ENCODE data around the gene F5.
A peak's percentile ranks its signal among the peaks of the same experiment; 100 is the strongest.

The F5 gene

DNA sequence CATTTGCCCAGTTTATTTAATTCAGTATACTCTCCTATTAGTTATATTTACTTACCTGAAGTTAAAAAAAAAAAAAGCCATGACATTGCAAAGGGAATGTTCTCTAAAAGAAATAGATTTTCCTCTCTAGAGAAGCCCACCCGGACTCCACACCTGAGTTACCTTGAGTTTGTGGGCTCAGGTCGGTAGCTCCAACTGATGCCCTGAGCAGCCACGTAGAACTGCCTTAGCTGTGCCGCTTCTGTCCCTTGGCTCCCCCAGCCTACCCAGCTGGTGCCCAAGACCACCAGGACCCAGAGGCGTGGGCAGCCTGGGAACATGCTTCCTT is 250 bp downstream of the F5 start:
- no peak for DNase-seq

- DNase-seq, result peak; percentile 63
Measured at GRCh38 chr1:169585181-169585580, 1.1 kb downstream of the F5 start.

DNA sequence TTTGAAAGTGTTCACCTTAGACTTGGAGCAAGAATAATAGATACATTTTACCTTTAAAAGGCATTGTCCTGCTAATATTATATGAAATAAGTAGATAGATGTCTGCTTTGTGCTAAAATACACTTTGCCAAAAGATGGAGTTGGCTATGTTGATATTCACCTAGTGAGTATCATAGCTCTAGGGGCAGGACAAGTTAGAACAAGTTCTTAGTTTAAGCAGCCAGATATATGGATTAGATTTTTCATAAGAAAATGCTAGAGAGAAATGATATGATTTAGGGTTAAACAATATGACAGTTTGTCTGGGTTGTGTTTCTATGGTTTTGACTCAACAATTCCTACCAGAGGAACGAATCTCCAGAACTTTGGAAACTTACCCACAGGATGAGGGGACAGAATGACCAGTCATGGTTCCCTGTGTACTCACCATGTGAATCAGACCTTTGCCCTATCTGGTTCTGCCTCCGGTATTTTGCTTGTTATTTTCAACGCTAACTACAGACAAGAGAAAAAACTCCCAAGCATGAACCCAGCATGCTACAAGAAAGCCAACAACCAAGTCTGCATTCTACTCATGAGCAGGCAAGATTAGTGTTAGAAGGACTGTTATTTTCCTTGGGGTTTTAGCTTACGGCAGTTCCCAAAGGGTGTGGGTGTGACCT is 1.7 kb downstream of the F5 start:
- peak; percentile 65 for DNase-seq

GRCh38 chr1:169577981-169578738 is 8.1 kb downstream of the F5 start:
- no peak for DNase-seq

DNA sequence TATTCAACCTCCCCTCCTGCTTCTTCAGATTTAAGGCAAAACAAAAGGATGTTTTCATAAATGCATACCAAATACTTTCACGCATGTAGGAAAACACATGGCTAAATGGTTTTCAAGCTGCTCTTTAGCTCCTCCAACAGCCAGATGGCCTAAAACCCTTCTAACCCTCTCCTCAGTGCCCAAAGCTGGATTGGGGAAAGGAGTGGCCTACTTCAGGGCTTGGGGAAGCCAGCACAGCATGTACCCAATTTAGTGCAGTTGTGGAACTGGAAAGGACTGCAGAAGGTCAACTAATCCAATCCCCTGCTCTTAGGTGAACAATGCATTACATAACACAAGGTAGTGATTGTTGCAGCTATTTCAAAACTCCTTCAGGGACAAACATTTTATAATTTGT is 9.3 kb downstream of the F5 start:
- no peak for DNase-seq

DNA sequence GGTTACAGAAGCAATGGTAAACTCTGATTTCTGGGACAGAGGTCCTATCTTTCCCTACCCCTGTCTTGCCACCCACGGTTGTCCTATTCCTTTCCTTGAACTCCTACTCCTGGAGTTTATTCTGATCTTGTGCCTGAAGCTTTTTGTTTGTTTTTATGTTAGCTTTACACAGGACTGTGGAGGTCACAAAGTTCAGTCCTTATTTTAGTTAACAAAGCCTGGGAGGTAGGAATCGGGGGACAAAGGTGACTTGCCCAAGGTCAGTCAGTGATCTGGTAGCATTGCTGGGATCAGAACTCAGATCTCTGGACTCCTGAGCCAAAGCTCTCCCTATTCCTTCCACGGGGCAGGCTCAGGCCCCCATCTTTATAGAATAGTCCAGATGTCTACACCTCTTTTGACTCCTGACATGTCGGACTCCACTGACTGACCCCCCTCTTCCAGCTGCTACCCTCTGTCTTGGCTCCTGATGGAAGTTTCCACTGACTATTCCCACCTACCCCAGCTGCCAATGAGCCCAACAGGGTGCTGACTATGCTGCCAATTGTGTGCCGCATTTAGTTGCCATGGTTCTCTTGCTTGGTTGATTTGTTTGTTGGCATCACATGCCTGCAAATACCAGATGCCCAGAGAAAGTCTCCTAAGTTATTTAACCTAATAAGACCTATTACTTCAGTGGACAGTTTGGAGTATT is 9.9 kb downstream of the F5 start:
- no peak for DNase-seq

DNA sequence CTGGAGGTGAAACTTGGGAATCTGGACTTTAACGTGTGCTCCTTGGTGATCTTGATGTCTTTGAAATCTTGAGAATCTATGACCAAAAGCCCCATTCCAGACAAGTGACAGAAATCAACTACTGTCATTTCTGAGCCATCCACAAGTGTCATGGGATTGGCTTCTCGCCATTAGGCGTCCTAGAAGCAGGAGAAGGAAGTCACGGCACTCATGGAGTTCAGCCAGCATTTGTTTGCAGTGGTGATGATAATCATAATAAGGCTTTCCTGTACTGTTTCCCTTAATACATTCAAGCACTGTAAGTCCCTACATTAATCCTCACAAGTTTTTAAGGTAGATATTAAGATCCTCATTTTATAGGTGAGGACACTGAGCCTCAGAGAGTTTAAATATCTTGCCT is 11.9 kb downstream of the F5 start:
- no peak for DNase-seq

GRCh38 chr1:169572187-169572586 is 14.1 kb downstream of the F5 start:
- no peak for DNase-seq

GRCh38 chr1:169571450-169571849 is 14.8 kb downstream of the F5 start:
- no peak for DNase-seq

DNA sequence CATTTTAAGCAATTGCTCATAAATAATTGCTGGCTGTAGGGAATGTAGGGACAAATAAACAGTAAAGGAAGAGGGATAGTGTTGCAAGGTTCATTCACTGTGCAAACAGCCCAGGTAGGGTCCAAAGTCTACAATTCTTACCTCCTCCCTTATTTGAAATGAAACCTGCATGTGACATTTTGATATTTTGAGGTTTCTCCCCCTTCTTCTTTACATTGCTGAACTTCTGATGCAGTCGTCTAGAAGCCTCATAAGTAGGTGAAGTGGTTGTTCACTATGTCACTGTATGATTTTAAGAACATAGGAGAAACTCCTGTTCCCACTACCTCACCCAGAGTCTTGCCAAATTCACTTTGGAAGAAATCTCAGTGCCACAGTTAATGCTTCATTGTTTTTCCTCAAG is 16.1 kb downstream of the F5 start:
- no peak for DNase-seq

DNA sequence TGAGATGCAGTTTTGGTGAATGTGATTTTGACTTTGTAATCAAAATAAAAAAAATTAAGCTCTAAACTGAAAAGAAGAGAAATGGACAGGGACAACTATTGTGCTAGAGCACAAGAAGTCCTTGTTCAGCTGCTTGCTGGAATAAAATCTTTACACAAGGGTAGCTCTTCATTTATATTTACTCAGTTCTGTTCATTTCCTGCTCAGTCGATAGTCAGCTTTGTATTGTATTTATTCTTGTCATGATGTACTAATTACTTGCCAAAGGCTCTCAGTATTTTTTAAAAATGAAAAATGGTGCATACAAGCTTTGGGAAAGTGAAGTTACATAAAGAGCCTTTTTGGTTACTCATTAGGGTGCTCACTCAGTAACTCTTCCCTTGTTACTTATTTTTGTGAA is 17.8 kb downstream of the F5 start:
- DNase-seq, result no peak

DNA sequence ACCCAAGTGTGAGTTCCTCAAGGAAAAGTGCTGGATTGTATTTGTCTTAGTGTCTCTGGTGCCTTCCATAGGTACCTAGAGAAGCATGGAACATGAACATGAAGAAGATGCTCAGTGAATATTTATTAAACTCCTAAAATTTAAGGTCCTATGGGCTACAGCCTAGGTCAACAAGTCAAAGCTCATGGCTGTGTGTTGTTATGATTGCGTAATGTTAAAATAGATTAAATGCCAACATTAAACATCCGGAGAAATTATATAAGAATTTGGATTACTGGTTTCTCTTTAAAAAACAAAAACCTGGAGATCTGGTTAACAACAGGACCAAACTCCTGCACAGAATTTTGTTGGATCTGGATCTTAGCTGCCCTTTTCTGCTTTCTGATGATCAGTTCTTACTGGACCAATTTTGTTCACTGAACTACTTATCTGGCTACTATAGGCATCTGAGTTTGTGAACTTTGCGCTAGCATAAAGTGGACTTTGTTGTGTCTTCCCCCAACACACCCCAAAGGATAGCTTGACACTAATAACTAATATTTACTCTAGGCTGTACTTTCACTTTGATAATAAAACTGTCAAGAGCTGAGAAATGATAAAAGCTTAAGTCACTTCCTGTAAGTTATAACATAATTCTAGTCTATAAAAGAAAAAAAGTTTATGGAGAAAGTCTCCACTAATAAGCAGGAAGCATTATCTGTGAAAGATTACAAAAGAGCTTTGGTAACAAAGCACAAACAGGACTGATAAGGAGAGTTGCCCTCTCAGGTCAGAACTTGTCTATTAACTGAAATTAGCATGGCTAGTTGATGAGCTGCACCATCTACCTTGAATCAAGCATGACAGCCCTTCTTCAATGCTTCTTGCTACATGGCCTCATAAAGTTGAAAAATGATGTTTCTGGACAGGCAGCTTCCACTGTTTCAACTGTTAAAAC is 20.7 kb downstream of the F5 start:
- DNase-seq, result no peak

GRCh38 chr1:169563650-169564049 is 22.6 kb downstream of the F5 start:
- no peak for DNase-seq

DNA sequence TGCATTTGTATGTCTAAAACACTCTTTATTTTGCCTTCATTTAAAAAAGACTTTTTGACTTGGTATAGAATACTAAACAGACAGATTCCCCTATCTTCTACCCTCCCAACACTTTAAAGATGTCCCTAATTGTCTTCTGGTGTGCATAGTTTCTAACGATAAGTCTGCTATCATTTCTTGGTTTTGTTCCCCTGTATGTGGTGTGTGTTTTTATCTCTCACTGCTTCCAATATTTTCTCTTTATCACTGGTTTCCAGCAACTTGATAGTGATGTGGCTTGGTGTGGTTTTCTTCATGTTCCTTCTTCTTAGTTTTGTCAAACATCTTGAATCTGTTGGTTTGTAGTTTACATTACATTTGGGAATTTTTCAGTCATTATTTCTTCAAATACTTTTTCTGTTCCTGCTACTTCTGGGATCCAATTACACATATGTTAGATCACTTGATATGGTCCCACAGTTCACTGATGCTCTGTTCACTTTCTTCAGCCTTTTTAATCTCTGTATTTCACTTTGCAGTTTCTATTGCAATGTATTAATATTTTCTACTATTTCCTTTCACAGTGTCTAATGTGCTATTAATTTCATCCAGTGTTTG is 23.2 kb downstream of the F5 start:
- no peak for DNase-seq

- no peak for DNase-seq
Measured at GRCh38 chr1:169561692-169562091, 24.6 kb downstream of the F5 start.

GRCh38 chr1:169557131-169557530 is 29.1 kb downstream of the F5 start:
- DNase-seq, result no peak

GRCh38 chr1:169550294-169550693 is 36.0 kb downstream of the F5 start:
- peak; percentile 53 for DNase-seq

DNA sequence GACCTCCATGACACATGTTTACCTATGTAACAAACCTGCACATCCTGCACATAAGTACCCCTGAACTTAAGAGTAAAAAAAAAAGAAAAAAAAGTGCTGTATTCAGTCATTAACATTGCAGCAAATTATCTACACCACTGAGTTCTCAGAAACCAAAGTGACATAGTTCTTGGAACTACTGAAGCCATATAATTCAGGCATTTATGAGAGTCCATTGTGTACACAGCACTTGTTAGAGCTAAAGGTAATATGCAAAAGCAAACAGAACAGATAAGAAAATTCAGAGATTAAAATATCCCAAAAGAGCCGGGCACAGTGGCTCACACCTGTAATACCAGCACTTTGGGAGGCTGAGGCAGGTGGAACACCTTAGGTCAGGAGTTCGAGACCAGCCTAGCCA is 38.0 kb downstream of the F5 start:
- DNase-seq, result no peak

- peak; percentile 86 for DNase-seq
Measured at GRCh38 chr1:169546087-169546995, 39.9 kb downstream of the F5 start.

DNA sequence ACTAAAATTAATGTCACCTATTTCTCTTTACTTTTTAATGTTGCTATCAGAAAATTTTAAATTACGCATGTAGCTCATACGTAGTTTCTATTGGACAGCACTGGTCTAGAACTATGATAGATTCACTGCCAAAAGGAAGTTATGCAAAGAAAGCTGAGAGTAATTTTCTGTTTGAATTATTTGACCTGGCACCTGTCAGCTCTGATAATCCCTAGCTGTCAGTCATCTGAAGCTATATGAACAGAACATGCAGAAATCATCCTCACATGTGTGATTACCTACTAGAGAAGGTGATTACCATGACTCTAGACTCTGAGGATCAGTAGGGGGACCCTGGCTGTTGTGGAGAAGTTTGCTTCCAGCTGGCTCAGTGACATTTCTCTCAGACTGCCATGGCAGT is 40.8 kb downstream of the F5 start:
- DNase-seq, result no peak

- no peak for DNase-seq
Measured at GRCh38 chr1:169538998-169539871, 47.0 kb downstream of the F5 start.
